Measurements from ENCODE around the gene CCNJ.
A peak's percentile ranks its signal among the peaks of the same experiment; 100 is the strongest.

The CCNJ gene, protein sequence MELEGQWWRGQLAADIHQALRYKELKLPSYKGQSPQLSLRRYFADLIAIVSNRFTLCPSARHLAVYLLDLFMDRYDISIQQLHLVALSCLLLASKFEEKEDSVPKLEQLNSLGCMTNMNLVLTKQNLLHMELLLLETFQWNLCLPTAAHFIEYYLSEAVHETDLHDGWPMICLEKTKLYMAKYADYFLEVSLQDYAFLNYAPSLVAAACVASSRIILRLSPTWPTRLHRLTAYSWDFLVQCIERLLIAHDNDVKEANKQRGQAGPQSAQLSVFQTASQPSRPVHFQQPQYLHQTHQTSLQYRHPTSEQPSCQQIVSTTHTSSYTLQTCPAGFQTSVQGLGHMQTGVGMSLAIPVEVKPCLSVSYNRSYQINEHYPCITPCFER

DNA sequence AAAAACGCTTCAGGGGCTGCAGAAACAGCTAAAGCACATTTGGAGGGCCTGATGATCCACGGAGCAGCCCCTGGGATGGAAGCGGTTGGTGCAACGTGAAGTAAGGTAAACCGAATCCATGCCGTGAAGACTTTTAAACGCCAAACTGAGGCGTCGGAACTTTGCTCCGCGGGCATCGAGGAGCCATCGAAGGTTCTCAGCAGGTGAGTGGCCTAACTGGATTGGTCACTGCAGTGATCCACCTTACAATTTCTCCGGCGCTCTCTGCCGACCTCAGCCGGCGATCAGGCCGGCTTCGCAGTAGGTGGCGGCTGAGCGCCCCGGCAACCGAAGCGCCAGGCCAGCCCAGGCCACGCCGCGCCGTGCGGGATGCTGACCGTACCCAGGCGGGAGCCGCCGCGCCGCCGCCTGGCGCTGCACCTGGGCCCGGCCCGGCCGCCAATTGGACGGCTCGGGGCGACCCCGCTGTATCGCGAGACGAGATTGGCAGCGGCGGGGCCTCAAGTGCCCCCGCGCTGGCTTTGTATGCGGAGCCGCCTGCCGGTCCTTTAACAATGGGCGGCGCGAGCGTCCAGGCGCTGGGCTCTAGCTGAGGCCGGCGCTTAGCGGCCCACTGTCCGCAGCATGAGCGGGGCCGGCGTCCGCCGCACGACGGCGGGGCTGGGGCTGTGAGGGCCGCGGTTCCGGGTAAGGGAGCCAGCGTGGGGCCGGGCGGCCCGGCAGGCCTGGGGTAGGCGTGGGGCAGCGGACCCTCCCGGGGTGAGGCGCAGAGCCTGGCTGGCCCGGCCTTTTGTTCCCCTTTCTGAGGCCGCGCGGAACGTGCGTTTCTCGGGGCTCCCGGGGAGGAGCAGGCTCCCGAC is at the start of gene CCNJ:
CCNJ (plus strand) TSS at position 551 of the 860 bp plus-strand sequence. CDS start 811 bp downstream, outside the sequence.
- TF ChIP-seq, protein P1, sequence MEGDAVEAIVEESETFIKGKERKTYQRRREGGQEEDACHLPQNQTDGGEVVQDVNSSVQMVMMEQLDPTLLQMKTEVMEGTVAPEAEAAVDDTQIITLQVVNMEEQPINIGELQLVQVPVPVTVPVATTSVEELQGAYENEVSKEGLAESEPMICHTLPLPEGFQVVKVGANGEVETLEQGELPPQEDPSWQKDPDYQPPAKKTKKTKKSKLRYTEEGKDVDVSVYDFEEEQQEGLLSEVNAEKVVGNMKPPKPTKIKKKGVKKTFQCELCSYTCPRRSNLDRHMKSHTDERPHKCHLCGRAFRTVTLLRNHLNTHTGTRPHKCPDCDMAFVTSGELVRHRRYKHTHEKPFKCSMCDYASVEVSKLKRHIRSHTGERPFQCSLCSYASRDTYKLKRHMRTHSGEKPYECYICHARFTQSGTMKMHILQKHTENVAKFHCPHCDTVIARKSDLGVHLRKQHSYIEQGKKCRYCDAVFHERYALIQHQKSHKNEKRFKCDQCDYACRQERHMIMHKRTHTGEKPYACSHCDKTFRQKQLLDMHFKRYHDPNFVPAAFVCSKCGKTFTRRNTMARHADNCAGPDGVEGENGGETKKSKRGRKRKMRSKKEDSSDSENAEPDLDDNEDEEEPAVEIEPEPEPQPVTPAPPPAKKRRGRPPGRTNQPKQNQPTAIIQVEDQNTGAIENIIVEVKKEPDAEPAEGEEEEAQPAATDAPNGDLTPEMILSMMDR (IDR thresholded peaks at IDR 0.05), result no peak

DNA sequence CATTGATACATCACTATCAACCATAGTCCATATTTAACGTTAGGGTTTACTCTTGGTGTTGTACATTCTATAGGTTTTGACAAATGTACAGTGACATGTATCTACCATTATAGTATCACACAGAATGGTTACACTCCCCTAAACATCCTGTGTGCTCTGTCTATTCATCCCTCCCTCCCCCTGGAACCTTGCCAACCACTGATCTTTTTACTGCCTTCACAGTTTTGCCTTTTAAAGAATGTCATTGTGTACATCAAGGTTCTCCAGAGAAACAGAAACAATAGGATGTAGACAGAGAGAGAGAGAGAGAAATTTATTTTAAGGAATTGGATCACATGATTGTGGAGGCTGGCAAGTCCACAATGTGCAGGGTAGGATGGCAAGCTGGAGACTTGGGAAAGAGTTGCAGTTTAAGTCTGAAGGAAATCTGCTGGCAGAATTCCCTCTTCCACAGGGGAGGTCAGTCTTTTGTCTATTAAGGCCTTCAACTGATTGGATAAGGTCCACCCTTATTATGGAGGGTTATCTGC is 45.1 kb upstream of the CCNJ start:
- TF ChIP-seq, protein P1 (IDR thresholded peaks at IDR 0.05), result no peak

DNA sequence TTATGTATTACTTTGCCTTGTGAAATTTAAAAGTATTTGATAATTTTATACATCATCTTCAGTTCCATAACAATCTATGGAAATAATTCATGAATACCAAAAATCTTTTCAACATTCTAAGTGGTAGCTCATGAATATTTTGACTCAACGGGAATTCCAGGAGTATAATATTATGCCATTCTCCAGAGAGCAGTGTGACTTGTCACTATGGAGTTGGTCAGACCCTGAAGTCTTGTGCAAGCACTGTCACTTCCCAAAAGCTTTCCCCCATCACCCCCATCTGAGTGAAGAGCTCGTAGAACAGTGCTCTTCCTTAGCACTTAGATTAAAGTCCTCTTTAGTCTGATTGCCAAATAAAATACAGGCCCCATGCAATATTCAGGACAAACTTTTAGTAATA is 29.4 kb upstream of the CCNJ start:
- TF ChIP-seq, protein P1 (IDR thresholded peaks at IDR 0.05), result no peak

DNA sequence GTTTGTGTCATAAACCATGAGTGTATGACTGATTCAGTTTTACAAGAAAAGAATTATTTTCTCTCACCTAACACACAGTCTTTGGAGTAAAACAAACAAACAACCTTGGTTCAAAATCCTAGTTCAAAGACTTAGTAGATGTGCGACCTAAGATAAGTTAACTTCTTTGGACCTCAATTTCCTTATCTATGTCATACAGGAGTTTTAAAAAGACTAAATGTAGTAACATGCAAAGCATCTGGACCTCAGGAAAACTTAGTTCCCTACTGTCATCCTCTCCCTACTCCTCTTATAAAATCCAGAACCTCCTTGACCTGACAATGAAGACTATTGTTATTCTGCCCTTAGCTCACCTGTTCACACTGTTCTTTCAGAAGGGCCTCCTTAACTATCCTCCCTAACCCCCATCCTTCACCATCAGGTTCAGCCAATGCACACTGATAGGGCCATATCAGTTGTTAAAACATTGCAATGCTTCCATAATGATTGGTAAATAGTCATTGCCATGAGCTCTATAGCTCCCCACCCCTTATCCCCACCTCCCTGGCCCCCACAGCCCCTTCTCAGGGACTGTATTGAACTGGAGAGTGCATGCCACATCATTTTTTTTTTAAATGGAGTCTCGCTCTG is 28.8 kb upstream of the CCNJ start:
- TF ChIP-seq, protein P1 (IDR thresholded peaks at IDR 0.05), result no peak

DNA sequence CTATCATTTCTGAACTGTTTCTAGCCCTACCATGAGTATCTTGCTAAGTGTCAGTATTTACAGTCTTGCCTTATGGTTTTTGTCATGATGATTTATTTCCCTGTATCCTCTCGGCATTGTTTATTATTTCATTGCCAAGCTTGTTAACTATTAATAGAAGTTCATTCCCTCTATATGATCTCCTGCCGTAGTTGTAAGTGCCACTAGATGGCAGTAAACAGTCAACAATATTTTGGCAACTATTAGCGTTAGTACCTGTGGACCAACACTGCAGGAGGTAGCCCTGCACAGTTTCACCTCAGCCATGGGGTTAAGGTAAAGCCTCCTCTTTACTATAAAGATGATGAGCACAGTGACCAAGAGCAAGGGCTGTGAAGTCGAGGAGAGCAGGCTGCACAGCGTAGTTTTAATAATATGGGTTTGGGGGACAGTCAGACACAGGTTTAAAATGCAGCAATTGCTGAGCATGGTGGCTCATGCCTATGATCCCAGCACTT is 26.1 kb upstream of the CCNJ start:
- TF ChIP-seq, protein P1 (IDR thresholded peaks at IDR 0.05), result peak; percentile 84

DNA sequence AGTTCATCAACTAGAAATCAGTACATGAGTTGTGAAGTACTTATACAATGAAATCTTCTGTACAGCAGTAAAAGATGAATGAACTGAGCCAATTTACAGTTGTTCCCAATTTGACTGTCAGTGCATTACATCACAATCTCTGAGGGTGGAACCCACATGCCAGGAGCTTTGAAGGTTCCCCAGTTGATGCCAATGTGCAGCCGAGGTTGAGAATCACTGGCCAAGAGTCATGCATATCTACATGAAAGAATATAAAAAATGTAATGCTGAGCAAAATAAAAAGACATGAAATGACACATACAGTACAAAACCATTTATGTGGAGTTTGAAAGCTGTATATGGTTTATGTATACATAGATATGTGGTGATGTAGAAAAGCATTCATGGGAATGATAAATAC is 22.1 kb upstream of the CCNJ start:
- TF ChIP-seq, protein P1 (IDR thresholded peaks at IDR 0.05), result no peak

DNA sequence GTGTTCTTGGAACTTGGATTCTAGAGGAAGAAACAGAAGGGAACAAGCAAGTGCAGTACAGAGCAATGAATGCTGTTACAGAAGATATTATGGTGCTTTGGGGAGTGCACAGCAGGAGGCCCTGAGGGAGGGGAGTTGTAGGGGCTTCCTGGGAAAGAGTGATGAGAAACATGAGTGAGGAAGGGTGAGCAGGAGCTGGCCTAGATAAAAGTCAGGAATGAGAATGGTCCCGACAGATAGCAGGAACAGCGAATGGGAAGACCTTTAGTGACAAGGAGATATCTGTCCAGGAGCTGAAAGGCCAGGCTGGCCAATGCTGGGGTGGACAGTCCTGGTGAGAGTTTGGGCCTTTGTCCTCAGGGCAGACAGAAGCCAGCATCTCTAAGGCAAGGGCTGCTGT is 20.6 kb upstream of the CCNJ start:
- TF ChIP-seq, protein P1 (IDR thresholded peaks at IDR 0.05), result no peak

Data from LNCAP (cell line).